OCI-LY1 (cell line): Measurements from ENCODE around the gene PALMD.

Experiments used
- H2AFZ ChIP-seq: fragments of 200-600 bp; sonication (generic), shearing (Covaris generic); 2 replicates; pipeline ENCODE4 v1.6.0; 2014; ENCODE audit warnings: antibody characterized with exemption, mild to moderate bottlenecking, low read length
- H3F3A ChIP-seq: fragments of 200-600 bp; sonication (generic), shearing (Covaris generic); 2 replicates; pipeline ENCODE4 v1.6.0; 2014; ENCODE audit warnings: mild to moderate bottlenecking, antibody characterized with exemption, low read length, moderate library complexity; ENCODE audit not compliant: insufficient read depth
- H3K27ac ChIP-seq: fragments of 200-600 bp; sonication (generic); 2 replicates; pipeline ENCODE4 v1.5.1; 2014; ENCODE audit warnings: low read length, mixed run types, mild to moderate bottlenecking, low read depth; ENCODE audit not compliant: poor library complexity, severe bottlenecking
- H3K27me3 ChIP-seq: fragments of 200-600 bp; sonication (generic); 2 replicates; pipeline ENCODE4 v1.6.0; 2014; ENCODE audit warnings: antibody characterized with exemption, mild to moderate bottlenecking, low read length, moderate library complexity; ENCODE audit not compliant: insufficient read depth
- H3K36me3 ChIP-seq: fragments of 200-600 bp; sonication (generic); 2 replicates; pipeline ENCODE4 v1.6.1; 2014; ENCODE audit warnings: mild to moderate bottlenecking, antibody characterized with exemption, low read length, moderate library complexity, mixed read lengths; ENCODE audit not compliant: insufficient read depth
- H3K4me1 ChIP-seq: fragments of 200-600 bp; sonication (generic); 2 replicates; pipeline ENCODE4 v1.5.1; 2014; ENCODE audit warnings: mild to moderate bottlenecking, low read length, moderate library complexity; ENCODE audit not compliant: insufficient read depth, severe bottlenecking
- H3K4me2 ChIP-seq: fragments of 200-600 bp; sonication (generic), shearing (Covaris generic); 2 replicates; pipeline ENCODE4 v1.6.1; 2014; ENCODE audit warnings: low read length
- H3K4me3 ChIP-seq: fragments of 200-600 bp; sonication (generic); 2 replicates; pipeline ENCODE4 v1.5.1; 2014; ENCODE audit warnings: low read length, low read depth, mild to moderate bottlenecking, mixed read lengths; ENCODE audit not compliant: poor library complexity, severe bottlenecking
- H3K79me2 ChIP-seq: fragments of 200-600 bp; shearing (Covaris generic); 2 replicates; pipeline ENCODE4 v1.6.1; 2016; ENCODE audit warnings: mixed run types, low read length, mixed read lengths; ENCODE audit not compliant: insufficient read depth
- H3K9ac ChIP-seq: fragments of 200-600 bp; sonication (generic), shearing (Covaris generic); 2 replicates; pipeline ENCODE4 v1.6.1; 2014; ENCODE audit warnings: mild to moderate bottlenecking, low read length, mixed read lengths
- H3K9me2 ChIP-seq: fragments of 200-600 bp; sonication (generic), shearing (Covaris generic); 2 replicates; pipeline ENCODE4 v1.6.1; 2014; ENCODE audit warnings: low read depth, mild to moderate bottlenecking, low read length, mixed read lengths
- H3K9me3 ChIP-seq: fragments of 200-600 bp; shearing (Covaris generic); 2 replicates; pipeline ENCODE4 v1.6.1; 2014; ENCODE audit warnings: low read length, mixed read lengths
- H4K20me1 ChIP-seq: fragments of 200-600 bp; sonication (generic), shearing (Covaris generic); 2 replicates; pipeline ENCODE4 v1.6.0; 2016; ENCODE audit warnings: mild to moderate bottlenecking, low read length; ENCODE audit not compliant: insufficient read depth
- CTCF ChIP-seq: fragments of 200-600 bp; sonication (generic), shearing (Covaris generic); IDR thresholded peaks from 2 replicates; pipeline ENCODE4 v1.5.1; 2017; ENCODE audit warnings: mild to moderate bottlenecking, antibody characterized with exemption, low read length, moderate library complexity, mixed read lengths
- EZH2 ChIP-seq: fragments of 200-600 bp; sonication (generic), shearing (Covaris generic); IDR thresholded peaks from 2 replicates; pipeline ENCODE4 v1.8.0; 2017; ENCODE audit warnings: borderline replicate concordance, mixed run types, mild to moderate bottlenecking, antibody characterized with exemption, low read length, moderate library complexity, mixed read lengths

Gene PALMD

GRCh38 chr1:99650030-99650429 lies 4.1 kb downstream of the PALMD start:
- Histone ChIP-seq H4K20me1 (no peaks in the 10 kb centered on the region), H3K9me3 (no peaks in the 10 kb centered on the region), H3K9me2 (no peaks in the 10 kb centered on the region), H3K27ac (no peak overlapping the region), H2AFZ (no peak overlapping the region), H3K9ac (no peak overlapping the region), H3K36me3 (no peaks in the 10 kb centered on the region), H3K4me1 (no peaks in the 10 kb centered on the region), H3K4me3 (no peak overlapping the region), H3F3A (no peaks in the 10 kb centered on the region), H3K4me2 (no peak overlapping the region), H3K27me3 (no peaks in the 10 kb centered on the region), H3K79me2 (no peaks in the 10 kb centered on the region)
- no peak for TF ChIP-seq CTCF

DNA sequence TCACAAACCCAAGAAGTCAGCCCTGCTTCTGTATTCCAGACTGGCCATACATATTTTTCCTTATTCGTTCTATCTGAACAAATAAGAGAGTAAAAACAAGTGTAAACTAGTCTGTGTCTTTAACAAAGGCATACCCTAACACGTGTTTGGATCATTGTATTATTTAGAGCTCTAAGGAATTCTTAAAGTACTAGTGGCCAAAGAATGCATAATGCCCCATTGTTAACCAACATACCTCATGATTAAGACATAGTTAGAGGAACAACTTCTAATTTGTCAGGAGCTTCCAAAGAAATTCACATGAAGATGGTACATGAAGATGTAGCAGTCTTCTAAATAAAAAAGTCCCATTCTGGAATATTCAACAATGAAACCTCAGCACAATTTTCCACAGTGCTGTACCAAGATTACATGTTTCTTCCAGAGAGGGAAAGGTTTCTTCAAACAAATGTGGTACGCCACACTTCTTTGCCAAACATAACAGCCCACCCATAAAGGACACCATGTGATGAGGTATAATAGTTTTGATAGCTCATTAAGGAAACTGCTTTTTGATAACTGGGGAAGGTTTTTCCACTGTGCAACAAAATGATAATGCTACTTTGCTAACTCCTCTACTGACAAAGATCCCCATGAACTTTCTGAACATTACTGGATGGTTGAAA lies 5.0 kb downstream of the PALMD start:
- H3K79me2 ChIP-seq: no peaks in the 10 kb centered on the region
- no peaks in the 10 kb centered on the region for H3K36me3 ChIP-seq
- TF ChIP-seq CTCF (no peak), EZH2 (no peak)

GRCh38 chr1:99652881-99653281 lies 7.0 kb downstream of the PALMD start:
- Histone ChIP-seq H3K36me3 (no peaks in the 10 kb centered on the region), H3F3A (no peaks in the 10 kb centered on the region), H4K20me1 (no peaks in the 10 kb centered on the region), H3K27ac (no peak overlapping the region), H3K9ac (no peak overlapping the region), H3K9me2 (no peaks in the 10 kb centered on the region), H3K27me3 (no peaks in the 10 kb centered on the region), H3K4me2 (no peak overlapping the region), H2AFZ (no peak overlapping the region), H3K79me2 (no peaks in the 10 kb centered on the region), H3K9me3 (no peaks in the 10 kb centered on the region), H3K4me3 (no peak overlapping the region), H3K4me1 (no peaks in the 10 kb centered on the region)
- TF ChIP-seq CTCF (no peak), EZH2 (no peak)

More for the DNA sequence above, 5.0 kb downstream of the PALMD start:
- no peaks in the 10 kb centered on the region for H3F3A ChIP-seq
- no peaks in the 10 kb centered on the region for H3K4me1 ChIP-seq
- H3K4me2 ChIP-seq: no peak overlapping the region
- no peaks in the 10 kb centered on the region for H3K9me2 ChIP-seq
- no peaks in the 10 kb centered on the region for H3K9me3 ChIP-seq
- H4K20me1 ChIP-seq: no peaks in the 10 kb centered on the region
- H3K4me3 ChIP-seq: no peak overlapping the region
- H3K27ac ChIP-seq: no peak overlapping the region
- H3K27me3 ChIP-seq: no peaks in the 10 kb centered on the region
- H2AFZ ChIP-seq: no peak overlapping the region
- no peak overlapping the region for H3K9ac ChIP-seq
